ENCODE measurements around the gene RFTN1. TPM values are rescaled to one million over a fixed set of nuclear protein-coding genes. Genes with fewer than 3 reads are reported as not detected.
A peak's percentile ranks its signal among the peaks of the same experiment; 100 is the strongest.

Gene RFTN1
- total RNA-seq, 4 donors from 2014 or later, result 113 to 137 (median 122) TPM

GRCh38 chr3:16463914-16464313 is 49.6 kb downstream of the RFTN1 start:
- no peak for TF ChIP-seq CTCF (IDR thresholded peaks at IDR 0.05)
- TF ChIP-seq POLR2A (IDR thresholded peaks at IDR 0.05), result no peak
- TF ChIP-seq EP300 (IDR thresholded peaks at IDR 0.05), result no peak
- no peak for DNase-seq (ENCODE audit: low spot score in 2 of 2)
- no peak overlapping the region for H3K27ac ChIP-seq
- H3K27me3 ChIP-seq, result no peaks in the 10 kb centered on the region
- no peaks in the 10 kb centered on the region for H3K9me3 ChIP-seq
- no peak overlapping the region for H3K4me3 ChIP-seq
- peaks cover 0 to 27% (median 0%) of the 10 kb centered on the region in 4 donors for H3K4me1 ChIP-seq
- WGBS, 2 donors, result 72 to 88% methylated on average over 5 of the region's 5 CpGs
- peaks cover 0 to 10% (median 0%) of the 10 kb centered on the region in 3 donors for H3K36me3 ChIP-seq

GRCh38 chr3:16463119-16463518 is 50.4 kb downstream of the RFTN1 start:
- H3K27ac ChIP-seq, result no peak overlapping the region
- no peak overlapping the region for H3K4me3 ChIP-seq
- peaks cover 0 to 19% (median 0%) of the 10 kb centered on the region in 4 donors for H3K4me1 ChIP-seq
- peaks cover 0 to 10% (median 0%) of the 10 kb centered on the region in 3 donors for H3K36me3 ChIP-seq
- TF ChIP-seq POLR2A (IDR thresholded peaks at IDR 0.05) (no peak), EP300 (IDR thresholded peaks at IDR 0.05) (no peak), CTCF (IDR thresholded peaks at IDR 0.05) (no peak)
- 84 to 92% methylated on average over 1 of the region's 1 CpG for WGBS, 2 donors
- DNase-seq (ENCODE audit: low spot score in 2 of 2), result no peak
- no peaks in the 10 kb centered on the region for H3K27me3 ChIP-seq
- no peaks in the 10 kb centered on the region for H3K9me3 ChIP-seq

- no peaks in the 10 kb centered on the region for H3K27me3 ChIP-seq
- DNase-seq (ENCODE audit: low spot score in 2 of 2), result no peak
- H3K4me3 ChIP-seq, result no peak overlapping the region
- H3K27ac ChIP-seq, result no peak overlapping the region
- TF ChIP-seq POLR2A (IDR thresholded peaks at IDR 0.05) (no peak), EP300 (IDR thresholded peaks at IDR 0.05) (no peak), CTCF (IDR thresholded peaks at IDR 0.05) (no peak)
- peaks cover 0 to 10% (median 0%) of the 10 kb centered on the region in 3 donors for H3K36me3 ChIP-seq
- WGBS, 2 donors, result 87 to 95% methylated on average over 5 of the region's 5 CpGs
- no peaks in the 10 kb centered on the region for H3K9me3 ChIP-seq
- peaks cover 0 to 15% (median 0%) of the 10 kb centered on the region in 4 donors for H3K4me1 ChIP-seq
Measured at GRCh38 chr3:16462679-16463078, 50.8 kb downstream of the RFTN1 start.

GRCh38 chr3:16461463-16462245 is 51.8 kb downstream of the RFTN1 start:
- WGBS, 2 donors, result 72 to 81% methylated on average over 3 of the region's 3 CpGs
- Histone ChIP-seq H3K9me3 (no peaks in the 10 kb centered on the region), H3K36me3 (peaks cover 0 to 3% (median 0%) of the 10 kb centered on the region in 3 donors), H3K27ac (no peak overlapping the region), H3K4me1 (peaks cover 0 to 18% (median 2%) of the 10 kb centered on the region in 4 donors), H3K27me3 (no peaks in the 10 kb centered on the region), H3K4me3 (no peak overlapping the region)
- no peak for DNase-seq (ENCODE audit: low spot score in 2 of 2)
- TF ChIP-seq EP300 (IDR thresholded peaks at IDR 0.05) (no peak), POLR2A (IDR thresholded peaks at IDR 0.05) (no peak), CTCF (IDR thresholded peaks at IDR 0.05) (no peak)

- Histone ChIP-seq H3K4me1 (peaks cover 0 to 17% (median 2%) of the 10 kb centered on the region in 4 donors), H3K27me3 (no peaks in the 10 kb centered on the region), H3K9me3 (no peaks in the 10 kb centered on the region), H3K36me3 (peaks cover 0 to 2% (median 0%) of the 10 kb centered on the region in 3 donors), H3K27ac (peak overlapping the region in 1 of 4 donors; percentile 15), H3K4me3 (no peak overlapping the region)
- WGBS, 2 donors, result 82 to 96% methylated on average over 4 of the region's 4 CpGs
- TF ChIP-seq EP300 (IDR thresholded peaks at IDR 0.05) (no peak), POLR2A (IDR thresholded peaks at IDR 0.05) (no peak), CTCF (IDR thresholded peaks at IDR 0.05) (no peak)
- DNase-seq (ENCODE audit: low spot score in 2 of 2), result no peak
Measured at GRCh38 chr3:16460886-16461285, 52.6 kb downstream of the RFTN1 start.

Data from tibial nerve (tissue), 4 donors.